ENCODE results near the gene GAS1. TPM values are rescaled to one million over a fixed set of nuclear protein-coding genes. Genes with fewer than 3 reads are reported as not detected.

GAS1 gene
- total RNA-seq, 1 experiment from 2014 or later: not detected

- no TSS peak for BruUV-seq (replicated peaks)
- no peak overlapping the region for H3K27ac ChIP-seq (ENCODE audit: low read length)
- H3K9me3 ChIP-seq (ENCODE audit: low read length): no peaks in the 10 kb centered on the region
- no peak overlapping the region for H3K4me3 ChIP-seq (ENCODE audit: low read length)
- H3K79me2 ChIP-seq (ENCODE audit: low read length): no peaks in the 10 kb centered on the region
- no peaks in the 10 kb centered on the region for H3F3A ChIP-seq (ENCODE audit: low read length, unreplicated experiment)
- peaks cover 5% of the 10 kb centered on the region; the same call in 1 of the 2 replicates for H3K27me3 ChIP-seq (ENCODE audit: low read length)
- H3K9ac ChIP-seq (ENCODE audit: low read length): no peak overlapping the region
- no peak for ATAC-seq
- POLR2A ChIA-PET (ENCODE audit: unreplicated experiment): no interaction called here
- no peaks in the 10 kb centered on the region for H3K36me3 ChIP-seq (ENCODE audit: low read depth, low read length)
- TF ChIP-seq CTCF (conservative IDR thresholded peaks at IDR 0.05; ENCODE audit: low read depth, low read length) (no peak), EZH2 (IDR thresholded peaks at IDR 0.05; ENCODE audit: low read length, unreplicated experiment) (no peak), EZH2phosphoT487 (IDR thresholded peaks at IDR 0.05; ENCODE audit: borderline replicate concordance, low read length) (no peak)
- no peak for DNase-seq
- no peak overlapping the region for H2AFZ ChIP-seq (ENCODE audit: low read length)
- H4K20me1 ChIP-seq (ENCODE audit: low read length): no peaks in the 10 kb centered on the region
- intact Hi-C loops (cut with micrococcal nuclease): no loop called here
- CTCF ChIA-PET: no interaction called here
- H3K4me1 ChIP-seq (ENCODE audit: insufficient read depth, low read length): no peaks in the 10 kb centered on the region
- no peaks in the 10 kb centered on the region for H3K9me2 ChIP-seq (replicated peaks; ENCODE audit: low read length)
- no peak overlapping the region for H3K4me2 ChIP-seq (ENCODE audit: low read length)
Measured at GRCh38 chr9:86978413-86978812, 31.1 kb upstream of the GAS1 start.

GRCh38 chr9:86977205-86977835 is 30.0 kb upstream of the GAS1 start:
- ChIA-PET POLR2A (ENCODE audit: unreplicated experiment) (no interaction called here), CTCF (no interaction called here)
- Histone ChIP-seq H3F3A (ENCODE audit: low read length, unreplicated experiment) (no peaks in the 10 kb centered on the region), H3K27me3 (ENCODE audit: low read length) (no peaks in the 10 kb centered on the region), H3K27ac (ENCODE audit: low read length) (no peak overlapping the region), H3K79me2 (ENCODE audit: low read length) (no peaks in the 10 kb centered on the region), H3K4me3 (ENCODE audit: low read length) (no peak overlapping the region), H3K9me3 (ENCODE audit: low read length) (no peaks in the 10 kb centered on the region), H3K4me2 (ENCODE audit: low read length) (no peak overlapping the region), H3K36me3 (ENCODE audit: low read depth, low read length) (no peaks in the 10 kb centered on the region), H3K9me2 (replicated peaks; ENCODE audit: low read length) (no peaks in the 10 kb centered on the region), H4K20me1 (ENCODE audit: low read length) (no peaks in the 10 kb centered on the region), H3K9ac (ENCODE audit: low read length) (no peak overlapping the region), H2AFZ (ENCODE audit: low read length) (no peak overlapping the region), H3K4me1 (ENCODE audit: insufficient read depth, low read length) (no peaks in the 10 kb centered on the region)
- no peak for DNase-seq
- BruUV-seq (replicated peaks): no TSS peak
- no peak for ATAC-seq
- intact Hi-C loops (cut with micrococcal nuclease): no loop called here
- TF ChIP-seq EZH2phosphoT487 (IDR thresholded peaks at IDR 0.05; ENCODE audit: borderline replicate concordance, low read length) (no peak), EZH2 (IDR thresholded peaks at IDR 0.05; ENCODE audit: low read length, unreplicated experiment) (no peak), CTCF (conservative IDR thresholded peaks at IDR 0.05; ENCODE audit: low read depth, low read length) (no peak)

- no TSS peak for BruUV-seq (replicated peaks)
- no peaks in the 10 kb centered on the region for H3K36me3 ChIP-seq (ENCODE audit: low read depth, low read length)
- ChIA-PET CTCF (no interaction called here), POLR2A (ENCODE audit: unreplicated experiment) (no interaction called here)
- H3K9ac ChIP-seq (ENCODE audit: low read length): no peak overlapping the region
- no peaks in the 10 kb centered on the region for H3K79me2 ChIP-seq (ENCODE audit: low read length)
- H4K20me1 ChIP-seq (ENCODE audit: low read length): no peaks in the 10 kb centered on the region
- H3F3A ChIP-seq (ENCODE audit: low read length, unreplicated experiment): no peaks in the 10 kb centered on the region
- TF ChIP-seq CTCF (conservative IDR thresholded peaks at IDR 0.05; ENCODE audit: low read depth, low read length): no peak
- TF ChIP-seq EZH2 (IDR thresholded peaks at IDR 0.05; ENCODE audit: low read length, unreplicated experiment): no peak
- TF ChIP-seq EZH2phosphoT487 (IDR thresholded peaks at IDR 0.05; ENCODE audit: borderline replicate concordance, low read length): no peak
- ATAC-seq: no peak
- DNase-seq: no peak
- no peaks in the 10 kb centered on the region for H3K4me1 ChIP-seq (ENCODE audit: insufficient read depth, low read length)
- intact Hi-C loops (cut with micrococcal nuclease): no loop called here
- no peak overlapping the region for H3K27ac ChIP-seq (ENCODE audit: low read length)
- no peaks in the 10 kb centered on the region for H3K9me3 ChIP-seq (ENCODE audit: low read length)
- 0 out of 2 replicates have a peak, but pooled peaks cover 4% of the 10 kb centered on the region for H3K27me3 ChIP-seq (ENCODE audit: low read length)
- no peak overlapping the region for H2AFZ ChIP-seq (ENCODE audit: low read length)
- H3K9me2 ChIP-seq (replicated peaks; ENCODE audit: low read length): no peaks in the 10 kb centered on the region
- no peak overlapping the region for H3K4me2 ChIP-seq (ENCODE audit: low read length)
- no peak overlapping the region for H3K4me3 ChIP-seq (ENCODE audit: low read length)
Measured at GRCh38 chr9:86975606-86976005, 28.3 kb upstream of the GAS1 start.

Measured in PC-3 (cell line).